Neural cell (in vitro differentiated cells): ENCODE data around the gene WDR70. TPM values are rescaled to one million over a fixed set of nuclear protein-coding genes. Genes with fewer than 3 reads are reported as not detected.

Experiments
- H2AFZ ChIP-seq: fragments of 200-600, 300-800 bp; sonication (generic), shearing (Covaris generic); 2 replicates; pipeline ENCODE4 v1.6.0; 2014; ENCODE audit warnings: low read depth, mild to moderate bottlenecking, antibody characterized with exemption, low read length, moderate library complexity
- H3F3A ChIP-seq: fragments of 200-600 bp; shearing (Covaris generic); 2 replicates; pipeline ENCODE4 v1.6.1; 2016; ENCODE audit warnings: mild to moderate bottlenecking, moderate library complexity, mixed read lengths, antibody characterized with exemption, low read length; ENCODE audit not compliant: insufficient read depth, poor library complexity, severe bottlenecking
- H3K27ac ChIP-seq: fragments of 200-600, 300-800 bp; sonication (generic), shearing (Covaris generic); 2 replicates; pipeline ENCODE4 v1.5.1; 2014; ENCODE audit warnings: mild to moderate bottlenecking, low read length, moderate library complexity
- H3K27me3 ChIP-seq: fragments of 300-800, 200-600 bp; sonication (generic), shearing (Covaris generic); 2 replicates; pipeline ENCODE4 v1.6.0; 2014; ENCODE audit warnings: mild to moderate bottlenecking, low read depth, low read length, moderate library complexity; ENCODE audit not compliant: insufficient read depth
- H3K36me3 ChIP-seq: fragments of 300-800, 200-600 bp; sonication (generic), shearing (Covaris generic); 2 replicates; pipeline ENCODE4 v1.5.1; 2014; ENCODE audit warnings: mild to moderate bottlenecking, antibody characterized with exemption, low read length, moderate library complexity; ENCODE audit not compliant: insufficient read depth
- H3K4me2 ChIP-seq: fragments of 300-800, 200-600 bp; sonication (generic), shearing (Covaris generic); 2 replicates; pipeline ENCODE4 v1.6.0; 2014; ENCODE audit warnings: mild to moderate bottlenecking, low read length
- H3K4me3 ChIP-seq: fragments of 300-800, 200-600 bp; sonication (generic), shearing (Covaris generic); 2 replicates; pipeline ENCODE4 v1.5.1; 2014; ENCODE audit warnings: mild to moderate bottlenecking, low read length, moderate library complexity
- H3K79me2 ChIP-seq: fragments of 200-600 bp; shearing (Covaris generic); replicated peaks from 2 replicates; pipeline ENCODE4 v1.6.0; 2014; ENCODE audit warnings: mild to moderate bottlenecking, low read length, moderate library complexity; ENCODE audit not compliant: insufficient read depth
- H3K9ac ChIP-seq: fragments of 300-800, 200-600 bp; sonication (generic), shearing (Covaris generic); 2 replicates; pipeline ENCODE4 v1.6.1; 2016; ENCODE audit warnings: mild to moderate bottlenecking, low read length, mixed read lengths
- H3K9me2 ChIP-seq: fragments of 200-600 bp; shearing (Covaris generic); 2 replicates; pipeline ENCODE4 v1.6.1; 2016; ENCODE audit warnings: mild to moderate bottlenecking, low read length, mixed read lengths; ENCODE audit not compliant: insufficient read depth
- H3K9me3 ChIP-seq: fragments of 200-600, 300-800 bp; sonication (generic), shearing (Covaris generic); 2 replicates; pipeline ENCODE4 v1.6.1; 2016; ENCODE audit warnings: mild to moderate bottlenecking, mixed run types, low read length, moderate library complexity, mixed read lengths
- H4K20me1 ChIP-seq: fragments of 200-600 bp; shearing (Covaris generic); 2 replicates; pipeline ENCODE4 v1.6.1; 2016; ENCODE audit warnings: mild to moderate bottlenecking, mixed run types; ENCODE audit not compliant: insufficient read depth
- CTCF ChIP-seq: fragments of 450-650 bp; IDR thresholded peaks from 2 replicates; pipeline ENCODE4 v1.5.1; 2014; ENCODE audit warnings: antibody characterized with exemption, mild to moderate bottlenecking, moderate library complexity; ENCODE audit not compliant: poor library complexity, severe bottlenecking
- EP300 ChIP-seq: fragments of 450-650 bp; conservative IDR thresholded peaks from 2 replicates; pipeline ENCODE4 v1.6.1; 2014; ENCODE audit warnings: antibody characterized with exemption, mild to moderate bottlenecking, moderate library complexity; ENCODE audit not compliant: poor library complexity, severe bottlenecking
- EZH2 ChIP-seq: fragments of 200-600, 300-800 bp; shearing (Covaris generic), sonication (generic); IDR thresholded peaks from 2 replicates; pipeline ENCODE4 v1.6.1; 2014; ENCODE audit warnings: antibody characterized with exemption, low read length, borderline replicate concordance, mild to moderate bottlenecking; ENCODE audit not compliant: insufficient read depth, poor library complexity, severe bottlenecking
- MXI1 ChIP-seq: fragments of 450-650 bp; conservative IDR thresholded peaks from 2 replicates; pipeline ENCODE4 v1.6.1; 2014; ENCODE audit warnings: antibody characterized with exemption, mild to moderate bottlenecking; ENCODE audit not compliant: poor library complexity, severe bottlenecking
- POLR2AphosphoS5 ChIP-seq: IDR thresholded peaks from 2 replicates; pipeline ENCODE4 v1.6.1; 2012
- RAD21 ChIP-seq: fragments of 450-650 bp; conservative IDR thresholded peaks from 2 replicates; pipeline ENCODE4 v1.6.1; 2014; ENCODE audit warnings: antibody characterized with exemption, mild to moderate bottlenecking, moderate library complexity
- SMC3 ChIP-seq: fragments of 450-650 bp; conservative IDR thresholded peaks from 2 replicates; pipeline ENCODE4 v1.6.1; 2014; ENCODE audit warnings: antibody characterized with exemption, mild to moderate bottlenecking, moderate library complexity; ENCODE audit not compliant: poor library complexity
- TAF1 ChIP-seq: IDR thresholded peaks from 2 replicates; pipeline ENCODE4 v1.6.1; 2012; ENCODE audit warnings: low read depth
- polyA plus RNA-seq: library from polyadenylated mRNA; depleted of rRNA; stranded (reverse); fragments of >200 nt; gene quantifications from 2 replicates; pipeline ENCODE4 v1.2.3, GENCODE V29; 2014
- TF ChIP-seq, protein P1 (sequence below): IDR thresholded peaks from 2 replicates; pipeline ENCODE4 v1.6.1; 2012; ENCODE audit warnings: borderline replicate concordance

The WDR70 gene
- polyA plus RNA-seq, 1 donor from 2014 or later, result 40.9 TPM

DNA sequence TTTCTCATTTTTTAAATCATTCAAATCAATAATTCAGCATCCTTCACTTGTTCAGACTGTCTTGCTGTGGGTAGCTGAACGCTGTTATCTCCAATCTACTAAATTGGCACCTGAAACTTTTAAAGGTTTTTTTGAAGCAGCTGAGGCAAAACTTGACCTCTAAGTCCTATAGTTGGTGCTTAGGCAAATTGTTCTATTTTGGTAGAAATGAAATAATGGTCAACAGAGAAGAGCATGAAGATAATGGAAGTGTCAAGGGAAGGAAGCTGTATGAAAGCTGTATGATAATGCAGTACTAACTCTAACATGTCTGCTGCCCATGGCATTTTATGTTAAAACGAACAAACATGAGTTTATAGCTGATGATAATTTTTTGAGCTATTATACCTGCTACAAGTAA, 322.8 kb downstream of the WDR70 start:
- no peaks in the 10 kb centered on the region for H3K9me3 ChIP-seq
- H3K27me3 ChIP-seq, result no peaks in the 10 kb centered on the region
- no peaks in the 10 kb centered on the region for H4K20me1 ChIP-seq
- no peak overlapping the region for H3K4me3 ChIP-seq
- no peak overlapping the region for H3K9ac ChIP-seq
- H3K27ac ChIP-seq, result no peak overlapping the region
- no peaks in the 10 kb centered on the region for H3K79me2 ChIP-seq
- H3F3A ChIP-seq, result no peaks in the 10 kb centered on the region
- no peak overlapping the region for H2AFZ ChIP-seq
- no peak overlapping the region for H3K4me2 ChIP-seq
- no peaks in the 10 kb centered on the region for H3K9me2 ChIP-seq
- TF ChIP-seq CTCF (no peak), RAD21 (no peak), EP300 (no peak), SMC3 (no peak), EZH2 (no peak), MXI1 (no peak), TAF1 (no peak), POLR2AphosphoS5 (no peak)
- TF ChIP-seq, protein P1, sequence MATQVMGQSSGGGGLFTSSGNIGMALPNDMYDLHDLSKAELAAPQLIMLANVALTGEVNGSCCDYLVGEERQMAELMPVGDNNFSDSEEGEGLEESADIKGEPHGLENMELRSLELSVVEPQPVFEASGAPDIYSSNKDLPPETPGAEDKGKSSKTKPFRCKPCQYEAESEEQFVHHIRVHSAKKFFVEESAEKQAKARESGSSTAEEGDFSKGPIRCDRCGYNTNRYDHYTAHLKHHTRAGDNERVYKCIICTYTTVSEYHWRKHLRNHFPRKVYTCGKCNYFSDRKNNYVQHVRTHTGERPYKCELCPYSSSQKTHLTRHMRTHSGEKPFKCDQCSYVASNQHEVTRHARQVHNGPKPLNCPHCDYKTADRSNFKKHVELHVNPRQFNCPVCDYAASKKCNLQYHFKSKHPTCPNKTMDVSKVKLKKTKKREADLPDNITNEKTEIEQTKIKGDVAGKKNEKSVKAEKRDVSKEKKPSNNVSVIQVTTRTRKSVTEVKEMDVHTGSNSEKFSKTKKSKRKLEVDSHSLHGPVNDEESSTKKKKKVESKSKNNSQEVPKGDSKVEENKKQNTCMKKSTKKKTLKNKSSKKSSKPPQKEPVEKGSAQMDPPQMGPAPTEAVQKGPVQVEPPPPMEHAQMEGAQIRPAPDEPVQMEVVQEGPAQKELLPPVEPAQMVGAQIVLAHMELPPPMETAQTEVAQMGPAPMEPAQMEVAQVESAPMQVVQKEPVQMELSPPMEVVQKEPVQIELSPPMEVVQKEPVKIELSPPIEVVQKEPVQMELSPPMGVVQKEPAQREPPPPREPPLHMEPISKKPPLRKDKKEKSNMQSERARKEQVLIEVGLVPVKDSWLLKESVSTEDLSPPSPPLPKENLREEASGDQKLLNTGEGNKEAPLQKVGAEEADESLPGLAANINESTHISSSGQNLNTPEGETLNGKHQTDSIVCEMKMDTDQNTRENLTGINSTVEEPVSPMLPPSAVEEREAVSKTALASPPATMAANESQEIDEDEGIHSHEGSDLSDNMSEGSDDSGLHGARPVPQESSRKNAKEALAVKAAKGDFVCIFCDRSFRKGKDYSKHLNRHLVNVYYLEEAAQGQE, result no peak
- no peaks in the 10 kb centered on the region for H3K36me3 ChIP-seq

DNA sequence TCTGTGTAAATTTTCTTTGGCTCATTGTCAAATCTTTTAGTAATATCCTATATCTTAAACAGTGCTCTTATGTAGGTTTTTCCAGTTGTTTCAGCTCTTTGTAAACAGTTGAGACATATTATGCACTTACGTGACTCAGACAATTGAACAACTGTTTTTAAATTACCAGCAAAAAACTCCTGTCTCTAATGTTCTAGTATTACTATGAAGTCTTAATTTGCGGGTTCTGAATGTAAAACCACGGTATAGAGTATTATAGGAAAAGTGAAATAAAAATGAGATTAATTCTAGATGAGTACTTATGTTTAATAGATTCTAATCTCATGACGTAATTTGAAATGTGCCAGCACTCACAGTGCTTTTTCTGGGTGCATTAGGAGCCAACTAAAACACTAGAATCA, 324.7 kb downstream of the WDR70 start:
- no peak for TF ChIP-seq EP300
- TF ChIP-seq TAF1, result no peak
- TF ChIP-seq CTCF, result no peak
- TF ChIP-seq POLR2AphosphoS5, result no peak
- TF ChIP-seq SMC3, result no peak
- TF ChIP-seq MXI1, result no peak

More for the DNA sequence above, 324.7 kb downstream of the WDR70 start:
- H3K27me3 ChIP-seq, result no peaks in the 10 kb centered on the region
- H3F3A ChIP-seq, result no peaks in the 10 kb centered on the region
- H4K20me1 ChIP-seq, result no peaks in the 10 kb centered on the region
- no peak overlapping the region for H2AFZ ChIP-seq
- no peaks in the 10 kb centered on the region for H3K36me3 ChIP-seq
- H3K79me2 ChIP-seq, result no peaks in the 10 kb centered on the region
- H3K4me3 ChIP-seq, result no peak overlapping the region
- no peaks in the 10 kb centered on the region for H3K9me3 ChIP-seq
- no peak overlapping the region for H3K4me2 ChIP-seq
- no peak overlapping the region for H3K9ac ChIP-seq
- H3K27ac ChIP-seq, result no peak overlapping the region
- H3K9me2 ChIP-seq, result no peaks in the 10 kb centered on the region
